ENCODE measurements around the gene DOCK9.

GRCh38 chr13:98828614-98829013, 149.2 kb downstream of the DOCK9 start:
- TF ChIP-seq POLR2AphosphoS5 (IDR thresholded peaks at IDR 0.05; ENCODE audit: low read depth, low read length) (no peak), SPI1 (IDR thresholded peaks at IDR 0.05; ENCODE audit: low read depth, low read length) (no peak), POLR2A (IDR thresholded peaks at IDR 0.05; ENCODE audit: low read depth, low read length) (no peak), TAF1 (IDR thresholded peaks at IDR 0.05; ENCODE audit: low read depth, low read length) (no peak), POU2F2 (IDR thresholded peaks at IDR 0.05; ENCODE audit: low read depth, low read length) (no peak)
